ENCODE data around the gene APBA3.

- TF ChIP-seq, protein P1, sequence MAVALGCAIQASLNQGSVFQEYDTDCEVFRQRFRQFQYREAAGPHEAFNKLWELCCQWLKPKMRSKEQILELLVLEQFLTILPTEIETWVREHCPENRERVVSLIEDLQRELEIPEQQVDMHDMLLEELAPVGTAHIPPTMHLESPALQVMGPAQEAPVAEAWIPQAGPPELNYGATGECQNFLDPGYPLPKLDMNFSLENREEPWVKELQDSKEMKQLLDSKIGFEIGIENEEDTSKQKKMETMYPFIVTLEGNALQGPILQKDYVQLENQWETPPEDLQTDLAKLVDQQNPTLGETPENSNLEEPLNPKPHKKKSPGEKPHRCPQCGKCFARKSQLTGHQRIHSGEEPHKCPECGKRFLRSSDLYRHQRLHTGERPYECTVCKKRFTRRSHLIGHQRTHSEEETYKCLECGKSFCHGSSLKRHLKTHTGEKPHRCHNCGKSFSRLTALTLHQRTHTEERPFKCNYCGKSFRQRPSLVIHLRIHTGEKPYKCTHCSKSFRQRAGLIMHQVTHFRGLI (CRISPR knock-in tag; IDR thresholded peaks at IDR 0.05), result no peak
- TF ChIP-seq ZNF589 (CRISPR knock-in tag; IDR thresholded peaks at IDR 0.05; ENCODE audit: low read depth), result no peak
- TF ChIP-seq ZNF263 (CRISPR knock-in tag; IDR thresholded peaks at IDR 0.05; ENCODE audit: borderline replicate concordance), result no peak
- TF ChIP-seq, protein P2, sequence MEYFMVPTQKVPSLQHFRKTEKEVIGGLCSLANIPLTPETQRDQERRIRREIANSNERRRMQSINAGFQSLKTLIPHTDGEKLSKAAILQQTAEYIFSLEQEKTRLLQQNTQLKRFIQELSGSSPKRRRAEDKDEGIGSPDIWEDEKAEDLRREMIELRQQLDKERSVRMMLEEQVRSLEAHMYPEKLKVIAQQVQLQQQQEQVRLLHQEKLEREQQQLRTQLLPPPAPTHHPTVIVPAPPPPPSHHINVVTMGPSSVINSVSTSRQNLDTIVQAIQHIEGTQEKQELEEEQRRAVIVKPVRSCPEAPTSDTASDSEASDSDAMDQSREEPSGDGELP (CRISPR knock-in tag; IDR thresholded peaks at IDR 0.05; ENCODE audit: borderline replicate concordance), result no peak
- TF ChIP-seq CBX2 (IDR thresholded peaks at IDR 0.05; ENCODE audit: insufficient read depth, low read length, poor library complexity, severe bottlenecking), result no peak
Observed at GRCh38 chr19:3782903-3783302, 21.4 kb upstream of the APBA3 start.
